Prostate gland (tissue), 2 donors: ENCODE measurements around the gene EPAS1. TPM values are rescaled to one million over a fixed set of nuclear protein-coding genes. Genes with fewer than 3 reads are reported as not detected.

ENCODE experiments used
- DNase-seq: peaks from one replicate; pipeline ENCODE4 v3.0.0-alpha.2; 2019; ENCODE audit warnings: low spot score
- H3K27ac ChIP-seq, 2 donors: fragments of 200-600 bp; sonication (generic); 2 replicates each; pipeline ENCODE4 v1.5.1; 2017 to 2019
- H3K27me3 ChIP-seq: fragments of 200-600 bp; sonication (generic); replicated peaks from 2 replicates; pipeline ENCODE4 v1.5.1; 2019; ENCODE audit not compliant: insufficient read depth
- H3K36me3 ChIP-seq, 2 donors: fragments of 200-600 bp; sonication (generic); 1 replicate in 1 of 2; 2 replicates in 1 of 2; pipeline versions ENCODE4 v1.5.1 to v1.8.1; 2017 to 2019
- H3K4me1 ChIP-seq: fragments of 200-600 bp; sonication (generic); replicated peaks from 2 replicates; pipeline ENCODE4 v1.5.1; 2019
- H3K4me3 ChIP-seq, 2 donors: fragments of 200-600 bp; sonication (generic); 2 replicates each; pipeline ENCODE4 v1.5.1; 2017 to 2019
- H3K9me3 ChIP-seq: fragments of 200-600 bp; sonication (generic); 2 replicates; pipeline ENCODE4 v1.5.1; 2017
- CTCF ChIP-seq, 4 experiments: fragments of 200-600 bp in 2 of 4; fragments of 450-650 bp in 2 of 4; sonication (generic) in 2 of 4; IDR thresholded peaks; 1 replicate in 3 of 4; 2 replicates in 1 of 4; pipeline ENCODE4 v1.5.1; 2016 to 2019; ENCODE audit warnings: antibody characterized with exemption in 4 of 4, mild to moderate bottlenecking in 2 of 4, moderate library complexity in 2 of 4
- POLR2A ChIP-seq: fragments of 450-650 bp; IDR thresholded peaks from one replicate; pipeline ENCODE4 v1.6.1; 2016; ENCODE audit warnings: antibody characterized with exemption, mild to moderate bottlenecking
- POLR2AphosphoS5 ChIP-seq: sonication (generic); formaldehyde crosslinking; IDR thresholded peaks from one replicate; pipeline ENCODE4 v1.6.1; 2017; ENCODE audit warnings: antibody characterized with exemption
- WGBS: methylation state at CpG from one replicate; pipeline ENCODE4 v1.1.5; 2018; 5-methylcytosine and 5-hydroxymethylcytosine counted together
- intact Hi-C: fragments of 100-400 bp; cut with DNase I; formaldehyde crosslinking; loops from one replicate; pipeline ENCODE4 v1.14.2; 2022
- total RNA-seq, 2 donors: library from RNA; depleted of rRNA; stranded (reverse); fragments of >200 nt; gene quantifications; one replicate each; pipeline ENCODE4 v1.1.0, GENCODE V29; 2016

EPAS1 gene
- total RNA-seq, 2 donors from 2014 or later = 109 to 356 TPM

GRCh38 chr2:46344706-46345105, 47.5 kb downstream of the EPAS1 start:
- WGBS = 81% methylated on average over 5 of the region's 5 CpGs
- no peak overlapping the region for H3K4me3 ChIP-seq
- intact Hi-C loops = loop anchor here (5.0 kb wide), 1 partner anchor 42 kb away; no protein-coding TSS in a partner anchor
- TF ChIP-seq POLR2A = no peak
- no peaks in the 10 kb centered on the region for H3K4me1 ChIP-seq
- H3K27me3 ChIP-seq = no peaks in the 10 kb centered on the region
- H3K9me3 ChIP-seq = no peaks in the 10 kb centered on the region
- no peaks in the 10 kb centered on the region for H3K36me3 ChIP-seq
- H3K27ac ChIP-seq = no peak overlapping the region
- no peak for DNase-seq

- TF ChIP-seq POLR2A = no peak
- TF ChIP-seq POLR2AphosphoS5 = no peak
- TF ChIP-seq CTCF (IDR thresholded peaks at IDR 0.05) = no peak
- Histone ChIP-seq H3K9me3 (no peaks in the 10 kb centered on the region), H3K4me3 (no peak overlapping the region), H3K4me1 (no peaks in the 10 kb centered on the region), H3K36me3 (no peaks in the 10 kb centered on the region), H3K27ac (no peak overlapping the region), H3K27me3 (no peaks in the 10 kb centered on the region)
- intact Hi-C loops = loop anchor here (5.0 kb wide), 1 partner anchor 43 kb away; no protein-coding TSS in a partner anchor
- 80% methylated on average over 3 of the region's 3 CpGs for WGBS
- no peak for DNase-seq
These were observed 48.6 kb downstream of the EPAS1 start for GRCh38 chr2:46345775-46346174.

- Histone ChIP-seq H3K9me3 (no peaks in the 10 kb centered on the region), H3K4me3 (no peak overlapping the region), H3K27me3 (no peaks in the 10 kb centered on the region), H3K4me1 (no peaks in the 10 kb centered on the region), H3K36me3 (no peaks in the 10 kb centered on the region), H3K27ac (no peak overlapping the region)
- intact Hi-C loops = loop anchor here (5.0 kb wide), 1 partner anchor 44 kb away; no protein-coding TSS in a partner anchor
- TF ChIP-seq POLR2A = no peak
- TF ChIP-seq POLR2AphosphoS5 = no peak
- no peak for TF ChIP-seq CTCF (IDR thresholded peaks at IDR 0.05)
- WGBS = 93% methylated on average over 10 of the region's 10 CpGs
- no peak for DNase-seq
These were observed 49.5 kb downstream of the EPAS1 start for GRCh38 chr2:46346719-46347118.

- Histone ChIP-seq H3K9me3 (no peaks in the 10 kb centered on the region), H3K27me3 (no peaks in the 10 kb centered on the region), H3K27ac (no peak overlapping the region), H3K36me3 (no peaks in the 10 kb centered on the region), H3K4me3 (no peak overlapping the region), H3K4me1 (no peaks in the 10 kb centered on the region)
- no peak for DNase-seq
- WGBS = 90% methylated on average over 11 of the region's 11 CpGs
- intact Hi-C loops = loop anchor here (5.0 kb wide), 1 partner anchor 45 kb away; no protein-coding TSS in a partner anchor
- TF ChIP-seq POLR2A = no peak
- TF ChIP-seq POLR2AphosphoS5 = no peak
- TF ChIP-seq CTCF (IDR thresholded peaks at IDR 0.05) = no peak
These were observed 50.6 kb downstream of the EPAS1 start for GRCh38 chr2:46347648-46348280.

GRCh38 chr2:46349115-46349547, 51.9 kb downstream of the EPAS1 start:
- Histone ChIP-seq H3K27me3 (no peaks in the 10 kb centered on the region), H3K4me1 (no peaks in the 10 kb centered on the region), H3K36me3 (no peaks in the 10 kb centered on the region), H3K27ac (no peak overlapping the region), H3K9me3 (no peaks in the 10 kb centered on the region), H3K4me3 (no peak overlapping the region)
- DNase-seq = no peak
- intact Hi-C loops = loop anchor here (5.0 kb wide), 1 partner anchor 47 kb away; no protein-coding TSS in a partner anchor
- WGBS = 88% methylated on average over 6 of the region's 6 CpGs
- no peak for TF ChIP-seq POLR2A
- TF ChIP-seq CTCF (IDR thresholded peaks at IDR 0.05) = no peak
- TF ChIP-seq POLR2AphosphoS5 = no peak
